Activated CD4-positive, alpha-beta T cell treated with anti-CD3 and anti-CD28 coated beads, Interleukin-2, amount 50 U/mL, for 48 hours (primary cell): Measurements from ENCODE around the gene ZRANB3.

Source experiments
- DNase-seq, 2 experiments: peaks; one replicate each; pipeline ENCODE4 v3.0.0-alpha.2; 2020

Gene ZRANB3

DNA sequence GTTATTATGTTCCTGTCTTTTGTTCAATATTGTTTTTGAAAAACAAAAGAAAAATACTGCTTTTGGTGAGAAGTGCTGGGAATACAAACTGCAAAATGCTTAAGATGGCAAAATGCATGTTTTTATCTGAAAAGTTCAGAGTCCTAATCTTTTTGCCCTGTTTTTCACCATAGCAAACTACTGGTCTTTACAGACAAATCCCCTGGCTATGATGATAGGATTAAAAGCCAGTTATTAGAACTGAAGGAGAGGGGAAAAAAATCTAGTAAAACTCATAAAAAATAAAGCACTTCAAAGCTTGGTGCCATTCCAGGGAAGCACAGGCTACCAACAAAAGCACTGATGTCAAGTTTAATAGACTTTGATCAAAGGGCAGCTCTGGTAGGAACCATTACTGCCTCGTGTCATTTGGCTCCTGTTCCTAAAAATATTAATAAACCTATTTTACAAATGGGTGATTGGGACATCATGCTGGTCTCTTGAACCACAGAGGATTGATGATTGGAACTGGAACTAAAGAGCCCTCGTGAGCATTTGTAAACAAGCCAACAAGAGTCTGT, 284.2 kb downstream of the ZRANB3 start:
- DNase-seq: no peak

DNA sequence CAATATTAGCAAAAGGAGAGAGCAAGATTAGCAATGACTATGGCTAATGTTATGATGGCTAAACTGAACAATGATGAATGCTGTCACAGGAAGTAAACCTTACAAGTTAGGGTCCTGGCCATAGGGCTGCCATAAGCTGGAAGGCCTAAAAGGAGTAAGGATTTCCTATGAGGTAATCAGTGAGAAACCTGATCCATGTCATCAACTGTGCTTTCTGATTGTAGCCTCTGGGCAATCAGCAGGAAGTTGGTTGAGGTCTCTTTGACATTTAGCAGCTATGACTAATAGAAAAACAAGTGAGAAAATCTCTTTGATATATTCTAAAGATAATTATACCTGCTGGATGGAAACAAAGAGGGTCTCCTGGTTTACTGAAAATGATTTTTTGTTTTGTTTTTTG, 285.9 kb downstream of the ZRANB3 start:
- no peak for DNase-seq

DNA sequence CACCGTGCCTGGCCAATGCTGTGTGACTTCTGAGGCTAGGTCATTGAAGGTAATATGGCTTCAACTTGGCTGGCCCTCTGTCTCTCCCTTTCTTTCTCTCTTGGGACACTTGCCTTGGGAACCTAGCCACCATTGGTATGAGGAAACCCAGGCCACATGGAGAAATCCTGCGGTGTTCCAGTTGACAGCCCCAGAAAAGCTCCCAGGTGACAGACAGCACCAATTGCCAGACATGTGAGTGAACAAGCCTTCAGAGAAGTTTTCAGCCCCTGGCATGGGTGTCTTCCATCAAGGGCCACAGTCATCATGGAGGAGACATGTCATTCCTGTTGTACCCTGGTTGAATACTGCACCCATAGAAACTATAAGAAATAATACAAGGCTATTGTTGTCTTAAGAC, 292.4 kb downstream of the ZRANB3 start:
- DNase-seq: no peak

DNA sequence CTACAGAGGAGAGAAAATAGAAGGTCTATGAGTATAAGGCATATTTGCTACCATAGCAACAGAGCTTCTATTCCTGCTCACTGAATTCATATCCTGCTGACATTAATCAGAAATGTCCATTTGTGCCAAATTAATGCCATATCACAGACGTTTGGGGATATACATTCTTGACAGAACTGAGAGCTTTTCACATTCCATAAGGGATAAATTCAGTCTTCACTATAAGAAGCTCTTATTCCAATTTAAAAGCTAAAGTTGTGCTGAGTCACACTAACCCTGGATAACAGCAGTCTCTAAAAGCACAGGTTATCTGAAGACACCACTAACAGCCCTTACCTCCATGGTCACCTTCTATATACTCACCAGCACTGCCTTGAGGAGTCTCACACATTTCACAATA, 300.9 kb downstream of the ZRANB3 start:
- DNase-seq: no peak

DNA sequence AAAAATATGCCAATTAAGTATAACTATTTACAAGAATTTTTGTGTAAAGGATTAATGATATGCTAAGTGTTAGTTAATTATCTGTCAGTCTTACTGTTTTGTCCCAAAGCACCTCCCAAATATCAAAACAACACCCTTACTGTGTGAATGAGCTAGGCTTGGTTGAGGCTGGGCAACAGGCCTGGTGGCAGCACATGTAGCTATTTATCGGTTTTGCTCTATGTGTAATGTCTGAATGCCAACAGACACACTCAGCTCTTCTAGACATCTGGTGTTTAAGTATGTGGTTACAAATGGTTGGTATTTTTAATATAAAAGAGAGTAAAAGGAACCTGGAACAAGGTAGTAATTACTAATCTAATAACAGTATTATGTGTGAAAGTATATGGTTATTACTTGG, 303.6 kb downstream of the ZRANB3 start:
- no peak for DNase-seq

DNA sequence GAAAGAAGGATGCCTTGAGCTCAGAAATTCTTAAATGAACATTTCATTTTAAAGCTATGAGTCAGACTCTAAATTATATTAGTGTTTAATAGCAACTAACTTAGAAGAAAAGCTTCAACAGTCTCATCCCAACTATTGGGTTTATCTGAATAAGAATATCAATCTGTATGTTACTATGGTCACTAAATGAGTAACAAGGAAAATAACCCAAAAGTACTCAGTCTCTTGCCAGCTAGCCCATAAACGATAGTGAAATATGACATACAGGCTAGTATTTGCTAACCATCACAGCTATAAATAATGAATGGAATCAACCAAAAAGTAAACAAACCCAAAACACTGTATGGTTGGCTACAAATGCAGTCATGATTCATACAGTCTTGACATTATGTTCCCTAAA, 304.1 kb downstream of the ZRANB3 start:
- no peak for DNase-seq

DNA sequence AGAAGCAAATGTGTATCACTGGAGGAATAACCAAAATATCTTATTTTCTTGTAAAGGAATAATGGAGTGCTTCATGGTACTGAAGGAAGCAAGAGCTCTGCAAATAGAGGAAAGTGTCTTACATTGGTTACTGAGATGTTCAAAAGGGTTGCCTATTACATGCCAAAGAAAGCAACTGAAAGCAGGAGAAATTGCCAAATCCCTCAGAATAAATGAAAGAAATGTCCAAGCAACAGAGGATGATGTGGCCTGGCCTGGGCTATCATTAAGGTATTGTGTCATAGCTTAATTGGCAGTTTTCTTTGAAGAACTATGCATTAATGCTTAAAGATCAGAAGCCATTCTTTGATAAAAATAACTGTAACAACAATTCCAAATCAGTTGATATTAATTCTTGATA, 305.2 kb downstream of the ZRANB3 start:
- no peak for DNase-seq

DNA sequence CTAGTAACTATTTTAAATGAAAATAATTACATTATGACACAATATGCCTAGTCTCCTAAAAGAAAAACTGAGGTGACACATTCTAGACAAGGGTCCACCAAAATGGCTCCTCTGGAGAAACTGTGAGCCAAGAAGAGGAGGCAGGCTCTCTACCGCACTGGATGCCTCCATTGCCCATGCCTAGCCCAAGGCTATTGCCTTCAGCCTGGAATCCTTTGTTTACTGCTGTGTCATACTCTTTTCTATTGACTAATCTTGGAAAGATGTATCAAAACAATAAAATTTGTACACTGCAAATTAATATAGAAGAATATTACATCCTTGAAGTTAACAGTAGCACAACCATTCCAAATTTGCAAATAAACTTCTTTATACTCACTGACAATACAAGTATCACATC, 311.8 kb downstream of the ZRANB3 start:
- DNase-seq: no peak

DNA sequence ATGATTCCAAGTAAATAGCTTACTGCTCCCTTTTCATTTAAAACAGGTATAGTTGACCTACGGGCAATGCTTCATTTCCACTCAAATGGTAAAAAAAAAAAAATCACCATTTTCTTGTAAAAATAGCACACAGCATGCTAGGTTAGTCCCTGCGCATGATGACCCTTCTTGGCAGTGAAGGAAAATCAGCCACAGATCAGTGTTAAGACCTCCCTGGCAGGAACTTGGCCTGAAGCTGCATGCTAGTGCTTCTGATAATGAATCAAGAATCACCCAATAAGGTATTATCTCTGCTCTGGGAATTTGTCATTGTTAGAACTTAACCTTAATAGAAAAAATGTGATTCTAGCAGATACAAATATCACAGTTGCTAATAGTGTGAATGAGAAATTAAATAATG, 312.6 kb downstream of the ZRANB3 start:
- no peak for DNase-seq

DNA sequence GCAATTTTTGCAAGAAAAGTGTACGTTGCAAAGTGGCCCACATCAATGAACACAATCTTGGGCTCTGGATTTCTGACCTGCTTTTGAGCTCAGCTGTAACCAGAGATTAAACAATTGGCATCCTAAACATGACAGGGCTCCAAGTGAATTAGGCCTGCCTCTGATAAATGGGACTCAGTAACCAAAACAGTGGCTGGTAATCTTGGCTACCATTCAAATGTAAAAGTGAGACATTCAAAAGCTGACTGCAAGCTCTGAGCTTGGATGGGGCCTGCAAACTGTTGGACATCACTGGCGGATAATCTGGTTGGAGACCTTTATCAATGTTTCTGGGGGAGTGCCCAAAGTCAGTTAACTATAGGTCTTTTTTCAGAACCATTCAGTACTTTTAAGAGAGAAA, 318.3 kb downstream of the ZRANB3 start:
- no peak for DNase-seq

DNA sequence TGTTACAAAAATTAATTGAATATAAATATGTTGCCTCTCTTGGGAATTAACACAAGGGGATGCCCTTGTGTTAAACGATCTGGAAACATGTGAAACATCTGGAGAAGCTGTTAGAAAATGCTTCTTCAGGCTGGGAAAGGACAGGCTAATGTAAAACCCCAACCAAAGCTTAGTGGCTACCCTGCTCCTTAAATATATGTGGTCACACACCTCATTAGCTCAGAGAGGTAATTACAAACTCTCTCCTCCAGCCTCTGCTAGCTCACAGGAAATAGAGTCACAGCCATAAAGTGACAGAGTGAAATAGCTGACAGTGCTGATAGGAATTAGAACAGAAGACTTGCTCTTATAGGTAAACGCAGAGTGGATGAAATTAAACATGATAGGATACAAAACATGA, 323.0 kb downstream of the ZRANB3 start:
- DNase-seq: no peak

DNA sequence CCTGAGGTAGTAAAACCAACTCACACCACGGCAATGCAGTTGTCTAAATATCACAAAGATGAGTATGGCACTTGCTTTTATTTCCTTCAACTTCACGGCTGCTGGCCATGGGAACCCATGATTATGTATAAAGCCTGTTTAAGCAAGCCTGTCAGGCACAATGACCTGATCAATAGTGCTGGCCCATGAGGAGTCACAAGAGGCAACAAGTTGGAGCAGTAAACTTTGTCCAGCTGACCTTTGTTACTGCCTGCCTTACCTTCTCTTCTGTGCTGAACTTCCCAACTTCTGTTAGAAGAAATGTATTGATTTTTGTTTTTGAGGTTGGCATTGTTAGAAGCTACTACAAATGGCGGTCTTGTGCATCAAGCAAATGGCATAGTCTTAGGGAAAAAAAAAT, 327.1 kb downstream of the ZRANB3 start:
- no peak for DNase-seq

DNA sequence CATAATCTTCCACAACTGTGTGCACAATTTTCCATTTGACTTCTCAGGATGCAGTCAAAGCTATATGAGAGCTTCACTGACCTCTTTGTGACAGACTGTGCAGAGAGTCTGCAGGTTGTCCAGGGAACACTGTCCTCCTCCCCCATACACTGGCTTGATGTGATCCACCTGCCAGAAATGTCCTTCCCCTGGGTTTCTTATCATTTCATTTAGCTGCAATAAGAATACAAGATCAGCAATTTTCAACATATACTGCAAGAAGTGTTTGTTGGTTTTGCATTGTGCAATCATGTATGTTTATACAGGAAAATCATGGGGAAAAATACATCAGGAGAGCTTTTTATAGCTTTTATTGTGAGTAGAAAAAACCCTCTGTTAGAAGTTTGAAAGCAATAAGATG, 328.3 kb downstream of the ZRANB3 start:
- no peak for DNase-seq

DNA sequence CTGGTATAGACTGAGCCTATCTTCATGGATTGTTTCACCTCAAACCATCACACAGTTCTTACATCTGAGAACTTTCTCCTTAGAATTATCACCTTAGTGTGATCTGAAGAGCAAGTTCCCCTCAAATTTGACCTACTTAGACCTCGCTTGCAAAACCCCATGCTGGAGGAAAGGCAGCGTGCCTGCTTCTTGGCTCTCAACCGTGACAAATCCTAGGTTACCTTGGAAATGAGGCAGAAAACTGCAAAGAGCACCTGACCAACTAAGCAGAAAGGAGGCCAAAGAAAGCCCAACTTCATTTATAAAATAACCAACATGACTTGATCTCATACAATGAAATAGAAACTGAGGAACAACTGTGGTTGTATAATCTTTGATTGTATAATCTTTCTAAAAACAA, 332.5 kb downstream of the ZRANB3 start:
- DNase-seq: no peak

DNA sequence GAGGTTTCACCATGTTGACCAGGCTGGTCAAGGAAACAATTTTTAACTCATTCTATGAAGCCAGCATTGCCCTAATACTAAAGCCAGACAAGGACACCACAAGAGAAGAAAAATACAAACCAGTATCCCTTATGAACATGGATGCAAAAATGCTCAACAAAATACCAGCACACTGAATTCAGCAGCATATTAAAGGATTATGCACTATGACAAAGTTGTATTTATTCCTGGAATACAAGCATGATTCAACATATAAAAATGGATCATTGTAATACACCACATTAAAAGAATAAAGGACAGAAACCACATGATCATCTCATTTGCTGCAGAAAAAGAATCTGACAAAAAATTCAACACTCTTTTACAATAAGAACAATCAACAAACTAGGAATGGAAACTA, 340.2 kb downstream of the ZRANB3 start:
- no peak for DNase-seq

DNA sequence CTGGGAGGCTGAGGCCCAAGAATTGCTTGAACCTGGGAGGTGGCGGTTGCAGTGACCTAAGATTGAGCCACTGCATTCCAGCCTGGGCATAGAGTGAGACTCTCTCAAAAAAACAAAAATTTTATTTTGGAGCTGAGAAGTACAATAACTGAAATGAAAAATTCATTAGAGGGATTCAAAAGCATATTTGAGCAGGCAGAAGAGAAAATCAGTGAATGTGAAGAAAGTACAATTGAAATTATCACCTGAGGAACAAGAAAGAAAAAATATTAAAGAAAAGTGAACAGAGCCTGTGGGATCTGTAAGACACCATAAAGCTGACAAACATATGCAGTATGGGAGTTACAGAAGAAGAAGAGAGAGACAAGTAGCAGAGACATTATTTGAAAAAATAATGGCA, 341.9 kb downstream of the ZRANB3 start:
- DNase-seq: no peak

DNA sequence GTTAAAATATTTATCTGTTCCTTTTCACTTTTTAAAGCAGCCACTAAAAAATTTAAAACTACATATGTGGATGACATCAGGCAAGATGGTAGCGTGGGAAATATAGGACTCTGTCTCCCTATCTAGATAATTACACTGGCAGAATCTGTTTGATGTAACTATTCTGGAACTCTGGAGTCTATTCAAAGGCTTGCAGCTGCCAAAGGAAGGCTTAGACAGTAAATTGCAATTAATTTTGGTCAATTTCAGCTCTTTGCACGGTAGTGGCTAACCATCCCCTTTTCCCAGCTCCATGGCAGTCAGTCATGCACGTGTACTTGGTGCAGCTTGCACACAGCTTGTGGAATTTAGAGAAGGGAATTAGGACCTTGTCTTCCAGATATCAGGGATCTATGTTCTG, 343.7 kb downstream of the ZRANB3 start:
- DNase-seq: no peak

DNA sequence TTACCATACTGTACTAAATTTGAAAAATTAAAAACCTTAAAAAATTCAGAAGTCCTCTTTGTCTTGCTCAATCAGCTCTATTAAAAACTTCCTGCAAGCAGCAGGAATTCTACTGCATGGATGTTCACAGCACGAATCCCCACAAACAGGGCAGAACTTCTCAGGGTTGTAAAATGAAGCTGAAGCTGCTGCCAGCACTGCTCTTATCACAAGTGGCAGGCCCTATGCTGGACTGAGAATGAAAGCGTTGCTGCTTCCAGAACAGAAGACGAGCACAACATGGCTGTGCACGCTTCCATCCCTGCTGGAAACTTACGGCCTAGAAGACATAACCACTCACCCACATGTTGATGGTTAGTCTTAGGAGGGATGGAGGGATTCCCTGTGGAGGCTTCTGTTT, 345.0 kb downstream of the ZRANB3 start:
- DNase-seq: no peak

DNA sequence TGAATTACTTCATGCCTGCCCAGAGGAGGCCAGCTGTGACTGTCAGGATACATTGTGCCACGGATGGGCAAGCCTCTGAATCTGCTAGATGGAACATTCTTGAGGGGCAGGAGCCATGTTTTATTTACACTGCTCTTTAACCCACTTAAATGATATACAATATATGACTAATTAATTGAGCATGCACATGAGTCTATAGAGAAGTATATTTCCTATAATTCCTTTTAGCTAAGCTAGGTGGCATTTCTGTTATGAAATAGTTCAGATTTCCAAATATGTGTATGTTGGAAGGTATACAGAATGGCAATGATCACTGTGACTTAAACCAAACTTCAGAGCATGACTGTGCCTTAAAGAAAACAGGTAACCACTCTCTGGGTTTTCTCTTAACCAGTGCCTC, 347.2 kb downstream of the ZRANB3 start:
- no peak for DNase-seq

DNA sequence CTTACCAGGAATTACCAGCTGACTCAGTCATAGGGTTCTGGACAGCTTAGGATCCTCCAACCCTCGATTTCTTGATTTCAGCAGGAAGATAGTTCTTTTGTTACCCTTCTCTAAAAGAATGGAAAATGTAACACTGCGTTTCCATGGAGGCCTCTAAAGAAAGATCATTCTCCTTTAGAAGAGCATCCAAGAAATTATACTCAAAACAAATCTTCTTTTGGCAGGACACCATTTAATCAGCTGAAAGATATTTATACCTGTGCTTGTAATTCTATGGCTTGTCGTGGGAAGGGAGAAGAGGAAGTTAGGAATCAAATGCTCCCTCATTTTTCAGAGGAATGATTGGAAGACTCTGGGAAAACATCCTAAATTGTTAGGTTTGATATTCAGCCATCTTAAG, 348.4 kb downstream of the ZRANB3 start:
- no peak for DNase-seq

DNA sequence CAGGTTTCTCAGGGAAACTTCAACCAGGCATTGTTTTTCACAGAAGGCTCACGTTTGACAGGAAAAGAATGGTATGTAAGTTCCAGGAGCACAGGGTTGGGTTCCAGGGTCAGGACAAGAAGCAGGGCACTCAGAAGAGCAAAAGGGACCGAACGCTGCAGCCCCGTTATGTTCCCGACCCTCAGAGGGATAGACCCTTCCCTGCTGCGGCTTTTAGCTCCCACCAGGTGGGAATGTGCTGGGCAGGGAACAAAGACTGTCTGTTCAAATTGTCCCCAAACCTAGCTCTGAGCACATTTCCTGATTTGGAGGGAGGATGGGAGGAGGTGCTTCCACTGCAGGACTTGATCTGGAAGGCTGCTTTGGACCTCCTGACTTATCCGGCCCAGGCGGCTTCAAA, 348.8 kb downstream of the ZRANB3 start:
- no peak for DNase-seq

DNA sequence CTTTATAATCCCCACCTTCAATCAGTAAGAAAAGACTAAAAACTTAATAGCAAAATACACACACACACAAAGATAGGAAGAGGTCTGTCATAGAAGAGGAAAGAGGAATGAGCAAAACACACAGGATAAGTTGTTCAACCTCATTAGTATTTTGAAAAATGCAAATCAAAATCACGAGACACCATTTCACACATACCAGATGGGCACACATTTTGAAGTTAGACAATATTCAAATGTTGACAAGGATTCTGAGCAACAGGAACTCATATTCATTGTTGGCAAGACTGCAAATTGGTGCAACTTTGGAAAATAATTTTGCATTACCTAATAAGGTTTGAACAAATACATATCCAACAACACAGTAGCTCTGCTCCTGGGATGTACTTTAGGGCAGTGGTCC, 351.3 kb downstream of the ZRANB3 start:
- DNase-seq: no peak

DNA sequence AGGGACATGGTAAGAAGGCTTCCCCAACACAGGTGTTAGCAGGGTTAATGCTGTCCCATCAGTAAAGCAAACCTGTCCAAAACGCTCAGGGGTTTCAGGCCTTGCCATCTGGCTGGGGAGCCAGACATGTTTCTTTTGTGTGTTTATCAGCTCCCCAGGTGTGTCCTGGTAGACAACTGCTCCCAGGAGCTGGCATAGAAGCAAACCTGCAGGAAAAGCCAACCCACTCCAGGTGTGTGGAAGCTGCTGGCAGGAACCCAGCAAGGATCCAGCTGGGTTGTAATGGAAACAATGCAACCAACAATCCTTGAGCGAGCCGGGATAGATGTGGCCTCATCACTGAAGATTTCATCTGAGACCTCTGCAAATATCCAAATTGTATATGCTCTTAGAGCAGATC, 355.8 kb downstream of the ZRANB3 start:
- DNase-seq: no peak

DNA sequence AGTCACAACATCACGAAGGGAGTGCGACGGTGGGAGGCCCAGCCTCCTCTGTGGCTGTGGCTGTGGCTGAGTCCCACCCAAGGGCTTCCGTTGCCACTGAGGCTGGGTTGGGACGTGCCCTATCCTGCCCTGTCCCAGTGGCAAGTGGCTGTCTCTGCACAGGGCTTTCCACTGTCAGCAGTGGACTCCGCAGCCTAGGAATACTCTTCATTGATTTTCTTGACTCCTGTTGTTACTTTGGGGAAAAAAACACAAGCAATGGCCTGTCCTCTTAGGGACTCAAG, 356.3 kb downstream of the ZRANB3 start:
- DNase-seq: no peak

DNA sequence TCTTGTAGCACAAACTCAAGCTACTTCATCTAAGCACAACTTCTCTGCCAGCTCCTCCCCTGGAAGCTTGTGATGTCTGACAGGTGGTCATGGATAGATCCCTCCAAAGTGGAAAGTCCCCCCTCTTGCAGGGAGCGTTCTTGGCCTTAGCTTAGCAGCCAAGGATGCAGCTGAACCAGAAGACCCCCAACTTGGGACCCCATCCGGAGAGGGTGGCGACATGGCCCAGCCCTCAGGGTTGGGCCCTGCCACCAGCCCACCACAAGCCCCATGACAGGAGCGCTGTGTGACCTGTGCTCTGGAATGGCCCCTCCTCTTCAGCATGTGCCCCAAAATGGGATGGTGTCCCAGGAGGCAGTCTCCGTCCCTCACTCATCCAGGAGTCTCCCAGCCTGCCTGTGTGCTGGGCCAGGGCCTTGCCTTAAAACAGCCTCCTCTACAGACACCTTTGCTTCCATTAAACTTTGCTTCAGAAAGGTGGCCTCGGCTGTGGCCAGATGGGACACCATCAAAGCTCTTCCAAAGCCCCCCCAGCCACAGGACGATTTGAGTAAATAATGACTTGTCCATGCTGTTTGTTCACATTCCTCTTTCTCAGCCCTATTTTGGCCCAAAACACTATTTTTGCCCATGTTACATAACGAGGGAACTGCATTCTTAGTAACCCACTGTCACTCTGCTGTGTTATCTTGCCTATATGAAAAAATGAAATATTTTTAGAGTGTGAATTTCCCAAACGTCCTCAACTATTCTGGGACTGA, 356.8 kb downstream of the ZRANB3 start:
- no peak for DNase-seq
